Right forelimb (tissue), 1 donor: ENCODE data around the gene MSI2.
A peak's percentile ranks its signal among the peaks of the same experiment; 100 is the strongest.

ENCODE experiments used
- DNase-seq: peaks from one replicate; pipeline ENCODE4 v3.0.0-alpha.2; 2018

MSI2 gene

GRCh38 chr17:57654040-57654775 is 397.9 kb downstream of the MSI2 start:
- DNase-seq, result no peak

GRCh38 chr17:57655553-57655952 is 399.2 kb downstream of the MSI2 start:
- DNase-seq, result no peak

- DNase-seq, result no peak
Observed at GRCh38 chr17:57657211-57657610, 400.9 kb downstream of the MSI2 start.

GRCh38 chr17:57662041-57662440 is 405.7 kb downstream of the MSI2 start:
- no peak for DNase-seq

GRCh38 chr17:57662644-57663308 is 406.5 kb downstream of the MSI2 start:
- peak; percentile 94 for DNase-seq

GRCh38 chr17:57663326-57664070 is 407.2 kb downstream of the MSI2 start:
- DNase-seq, result no peak

GRCh38 chr17:57665128-57665527 is 408.8 kb downstream of the MSI2 start:
- no peak for DNase-seq

- peak; percentile 35 for DNase-seq
Observed at GRCh38 chr17:57665696-57666095, 409.4 kb downstream of the MSI2 start.

GRCh38 chr17:57666201-57666870 is 410.0 kb downstream of the MSI2 start:
- peak; percentile 3 for DNase-seq

- peak; percentile 27 for DNase-seq
Observed at GRCh38 chr17:57666946-57667345, 410.6 kb downstream of the MSI2 start.

- DNase-seq, result peak; percentile 35
Observed at GRCh38 chr17:57667461-57667923, 411.2 kb downstream of the MSI2 start.

GRCh38 chr17:57668332-57668731 is 412.0 kb downstream of the MSI2 start:
- DNase-seq, result peak; percentile 7

- DNase-seq, result no peak
Observed at GRCh38 chr17:57669671-57670529, 413.6 kb downstream of the MSI2 start.

GRCh38 chr17:57670769-57671569 is 414.6 kb downstream of the MSI2 start:
- no peak for DNase-seq

GRCh38 chr17:57671667-57672632 is 415.6 kb downstream of the MSI2 start:
- peak; percentile 79 for DNase-seq

GRCh38 chr17:57672971-57673370 is 416.6 kb downstream of the MSI2 start:
- peak; percentile 13 for DNase-seq

- DNase-seq, result no peak
Observed at GRCh38 chr17:57674894-57675293, 418.6 kb downstream of the MSI2 start.

GRCh38 chr17:57675427-57676387 is 419.4 kb downstream of the MSI2 start:
- peak; percentile 18 for DNase-seq

GRCh38 chr17:57676543-57676942 is 420.2 kb downstream of the MSI2 start:
- no peak for DNase-seq
